ENCODE results near the gene FTCDNL1. TPM values are rescaled to one million over a fixed set of nuclear protein-coding genes. Genes with fewer than 3 reads are reported as not detected.
A peak's percentile ranks its signal among the peaks of the same experiment; 100 is the strongest.

Gene FTCDNL1
- total and polyA plus RNA-seq, 2 of the 13 experiments (the other 11 are each of a cell fraction or from before 2014, with no cell fraction given), result 0.98 to 1.4 TPM

GRCh38 chr2:199861132-199861774, 10.3 kb upstream of the FTCDNL1 start:
- no peaks in the 10 kb centered on the region for H3K79me2 ChIP-seq (ENCODE audit: insufficient read depth, low read length)
- no TSS peak for BruUV-seq (replicated peaks)
- no peaks in the 10 kb centered on the region for H3K36me3 ChIP-seq (replicated peaks in 1 of 2; ENCODE audit: control insufficient read depth in 1 of 2, insufficient read depth in 2 of 2, low read length in 2 of 2)
- H3K27me3 ChIP-seq (ENCODE audit: control insufficient read depth in 1 of 2, insufficient read depth in 2 of 2, low read length in 2 of 2), result peaks cover 0 to 10% of the 10 kb centered on the region in 2 experiments; a peak in 1 of 5 replicates
- H3K27ac ChIP-seq (ENCODE audit: extremely low read length, insufficient read depth, low read length), result no peak overlapping the region
- DNase-seq (ENCODE audit: low spot score), result peak; percentile 24
- no peaks in the 10 kb centered on the region for H3K9me3 ChIP-seq (ENCODE audit: low read length)
- H3K4me3 ChIP-seq (replicated peaks in 1 of 3; ENCODE audit: insufficient read depth in 1 of 3, low read depth in 2 of 3, low read length in 3 of 3), result no peak overlapping the region
- no peaks in the 10 kb centered on the region for H3K4me1 ChIP-seq (ENCODE audit: insufficient read depth, low read length)
- no peak overlapping the region for H3K9ac ChIP-seq (ENCODE audit: insufficient read depth, low read depth, low read length)
- FAIRE-seq, result peak; percentile 56
- ChIA-PET POLR2A (interaction anchor here (2.1 kb wide), 1 partner anchor 11 kb away, joined by 6 read pairs; no protein-coding TSS in a partner anchor), CTCF (ENCODE audit: low intra/inter-chr PET ratio, low total read pairs) (interaction anchor here (0.8 to 2.1 kb wide), 3 partner anchors 10 to 157 kb away, joined by 3 to 28 read pairs (median 5); no protein-coding TSS in a partner anchor)
- intact Hi-C loops (cut with micrococcal nuclease; ENCODE audit: unreplicated experiment) (loop anchor here (1.0 kb wide), 2 partner anchors 121 to 157 kb away; no protein-coding TSS in a partner anchor), in situ Hi-C loops (cut with HindIII; ENCODE audit: extremely low pct_ligation_motif_present, low pct_unique_long_range_greater_than_20kb) (loop anchor here (5.0 kb wide), 1 partner anchor 159 kb away; no protein-coding TSS in a partner anchor)
- no peak overlapping the region for H2AFZ ChIP-seq (ENCODE audit: low read length)
- H4K20me1 ChIP-seq (ENCODE audit: insufficient read depth, low read length), result no peaks in the 10 kb centered on the region
- no peak for ATAC-seq
- 1% methylated on average over 4 of the region's 4 CpGs for WGBS (ENCODE audit: low lambda C conversion rate)
- H3K4me2 ChIP-seq (ENCODE audit: low read depth, low read length), result no peak overlapping the region
- no peak for TF ChIP-seq ZBTB38 (CRISPR knock-in tag; IDR thresholded peaks at IDR 0.05)
- no peak for TF ChIP-seq ZC3H13 (CRISPR knock-in tag; IDR thresholded peaks at IDR 0.05)
- TF ChIP-seq MLLT10 (CRISPR knock-in tag; IDR thresholded peaks at IDR 0.05), result no peak
- TF ChIP-seq RAD21 (CRISPR knock-in tag; IDR thresholded peaks at IDR 0.05), result peak; percentile 32; the same call in 1 of the 2 replicates
- no peak for TF ChIP-seq GTF2F1 (IDR thresholded peaks at IDR 0.05; ENCODE audit: low read length)
- no peak for TF ChIP-seq PRPF4 (IDR thresholded peaks at IDR 0.05; ENCODE audit: low read depth, low read length, poor library complexity, severe bottlenecking)
- TF ChIP-seq HNF4G (IDR thresholded peaks at IDR 0.05; ENCODE audit: borderline replicate concordance, low read depth, low read length), result no peak
- TF ChIP-seq HNF4G (CRISPR knock-in tag; IDR thresholded peaks at IDR 0.05; ENCODE audit: borderline replicate concordance, low read depth), result no peak
- no peak for TF ChIP-seq NFE2 (CRISPR knock-in tag; IDR thresholded peaks at IDR 0.05)
- no peak for TF ChIP-seq TERF1 (CRISPR knock-in tag; IDR thresholded peaks at IDR 0.05)
- no peak for TF ChIP-seq ZNF275 (CRISPR knock-in tag; IDR thresholded peaks at IDR 0.05; ENCODE audit: borderline replicate concordance)
- no peak for TF ChIP-seq HNF1B (CRISPR knock-in tag; IDR thresholded peaks at IDR 0.05)
- no peak for TF ChIP-seq ZNF800 (CRISPR knock-in tag; IDR thresholded peaks at IDR 0.05)
- TF ChIP-seq ZC3H4 (CRISPR knock-in tag; IDR thresholded peaks at IDR 0.05; ENCODE audit: borderline replicate concordance), result no peak
- TF ChIP-seq POGK (CRISPR knock-in tag; conservative IDR thresholded peaks at IDR 0.05), result no peak
- no peak for TF ChIP-seq MIER3 (CRISPR knock-in tag; IDR thresholded peaks at IDR 0.05; ENCODE audit: borderline replicate concordance)
